ACHN (cell line): Measurements from ENCODE around the gene IMPG1.
A peak's percentile ranks its signal among the peaks of the same experiment; 100 is the strongest.

Experiments used
- DNase-seq: peaks from one replicate; pipeline ENCODE4 v3.0.0-alpha.2; 2015
- in situ Hi-C: cut with HindIII; loops from 2 replicates; pipeline ENCODE4 v1.10.0; 2017; ENCODE audit warnings: low sequenced_read_pairs, low pct_ligation_motif_present, low pct_unique_long_range_greater_than_20kb

Gene IMPG1, protein sequence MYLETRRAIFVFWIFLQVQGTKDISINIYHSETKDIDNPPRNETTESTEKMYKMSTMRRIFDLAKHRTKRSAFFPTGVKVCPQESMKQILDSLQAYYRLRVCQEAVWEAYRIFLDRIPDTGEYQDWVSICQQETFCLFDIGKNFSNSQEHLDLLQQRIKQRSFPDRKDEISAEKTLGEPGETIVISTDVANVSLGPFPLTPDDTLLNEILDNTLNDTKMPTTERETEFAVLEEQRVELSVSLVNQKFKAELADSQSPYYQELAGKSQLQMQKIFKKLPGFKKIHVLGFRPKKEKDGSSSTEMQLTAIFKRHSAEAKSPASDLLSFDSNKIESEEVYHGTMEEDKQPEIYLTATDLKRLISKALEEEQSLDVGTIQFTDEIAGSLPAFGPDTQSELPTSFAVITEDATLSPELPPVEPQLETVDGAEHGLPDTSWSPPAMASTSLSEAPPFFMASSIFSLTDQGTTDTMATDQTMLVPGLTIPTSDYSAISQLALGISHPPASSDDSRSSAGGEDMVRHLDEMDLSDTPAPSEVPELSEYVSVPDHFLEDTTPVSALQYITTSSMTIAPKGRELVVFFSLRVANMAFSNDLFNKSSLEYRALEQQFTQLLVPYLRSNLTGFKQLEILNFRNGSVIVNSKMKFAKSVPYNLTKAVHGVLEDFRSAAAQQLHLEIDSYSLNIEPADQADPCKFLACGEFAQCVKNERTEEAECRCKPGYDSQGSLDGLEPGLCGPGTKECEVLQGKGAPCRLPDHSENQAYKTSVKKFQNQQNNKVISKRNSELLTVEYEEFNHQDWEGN

DNA sequence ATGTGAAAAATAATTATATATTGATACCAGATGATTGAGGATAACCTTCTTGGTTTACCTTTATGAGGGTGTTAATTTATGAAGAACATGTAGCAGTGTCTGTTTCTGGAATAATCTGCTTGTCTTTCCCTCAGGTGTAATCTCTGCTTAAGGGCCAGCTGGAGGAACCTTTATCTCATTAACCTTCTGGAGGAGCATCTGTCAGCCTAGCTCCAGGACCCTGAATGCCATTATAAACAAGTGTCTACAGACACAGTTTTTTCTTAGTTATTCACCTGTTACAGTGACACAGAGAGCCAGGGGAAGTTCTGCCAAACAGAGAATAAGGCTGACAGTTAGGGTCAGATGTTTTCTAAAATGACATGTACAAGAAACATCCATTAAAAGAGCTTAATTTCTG lies at the start of gene IMPG1:
TSS of gene IMPG1 (minus strand) at position 101 of the 400 bp plus-strand sequence. CDS start 174 bp downstream, outside the sequence.
- in situ Hi-C loops: no loop called here

DNA sequence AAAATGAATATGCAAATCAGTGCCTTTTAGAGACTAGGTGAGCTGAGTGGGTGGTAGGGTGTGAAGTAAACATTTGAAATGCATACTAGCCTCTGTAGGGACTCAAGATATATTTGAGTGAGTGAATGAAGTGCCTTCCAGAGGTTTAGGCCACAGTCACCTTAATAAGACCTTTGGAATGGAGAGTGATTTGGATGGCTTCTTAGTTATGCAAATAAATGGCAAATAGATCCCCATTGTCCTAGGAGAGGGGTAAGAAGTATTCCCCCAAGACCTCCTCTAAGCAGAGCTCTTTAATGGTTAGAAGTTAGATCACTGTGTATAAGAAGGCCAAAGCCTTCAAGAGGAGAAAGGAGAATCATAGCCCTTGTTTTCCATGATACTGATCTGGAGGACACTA lies 47.8 kb upstream of the IMPG1 start:
- no peak for DNase-seq
- in situ Hi-C loops: no loop called here

More for the DNA sequence above, at the start of gene IMPG1:
- no peak for DNase-seq

DNA sequence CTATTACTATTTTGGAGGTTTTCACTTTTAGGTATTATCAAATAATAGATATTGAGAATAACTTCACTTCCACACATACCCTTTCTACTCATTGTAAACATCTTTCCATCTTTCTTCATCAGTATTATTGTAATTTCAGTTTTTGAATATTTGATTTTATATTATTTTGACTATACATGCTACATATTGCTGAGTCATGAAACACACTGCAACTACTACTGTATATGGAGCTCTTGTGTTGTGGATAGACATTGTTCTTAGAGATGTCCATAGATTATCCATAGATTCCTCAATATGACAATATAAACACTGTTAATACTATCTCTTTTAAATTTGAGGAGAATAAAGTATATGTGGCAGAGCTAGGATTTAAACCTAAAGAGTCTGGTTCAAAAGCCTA lies 819 bp upstream of the IMPG1 start:
- no peak for DNase-seq
- in situ Hi-C loops: no loop called here

DNA sequence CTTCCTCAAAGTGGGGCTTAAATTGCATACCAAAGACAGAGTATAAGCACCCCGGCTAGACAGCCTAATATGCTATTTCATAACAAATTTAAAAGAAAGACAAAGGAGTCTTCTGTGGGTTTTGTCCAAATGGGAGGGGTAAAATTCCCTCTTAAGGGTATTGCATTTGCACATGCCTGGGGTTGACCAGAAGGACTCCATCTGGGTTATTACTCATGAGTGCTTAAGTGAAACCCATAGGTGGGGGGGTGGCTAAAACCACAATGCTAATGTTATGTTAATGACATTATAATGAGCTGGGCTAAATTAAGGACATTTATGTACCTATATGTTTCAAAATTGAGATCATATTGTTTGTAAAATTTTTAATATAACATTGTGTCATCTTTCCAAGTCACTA lies 15.0 kb downstream of the IMPG1 start:
- in situ Hi-C loops: no loop called here
- no peak for DNase-seq

DNA sequence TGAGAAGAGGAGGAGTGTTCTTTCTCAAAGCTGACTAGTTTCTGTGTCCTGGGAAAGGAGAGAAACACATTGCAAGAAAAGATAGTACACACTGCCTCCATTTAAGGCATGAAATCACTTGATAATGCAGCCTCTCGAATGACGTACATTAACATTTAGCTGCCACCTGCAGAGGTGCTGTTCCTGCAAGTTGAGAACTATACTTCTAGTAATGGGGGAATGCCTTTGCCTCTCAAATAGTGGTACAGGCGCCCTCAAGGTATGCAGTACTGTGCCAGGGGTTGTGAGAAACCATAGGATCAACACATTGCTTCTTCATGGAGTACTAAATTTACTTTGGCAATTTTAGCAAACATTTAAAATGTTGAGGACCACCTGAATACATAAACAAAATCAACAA lies 20.1 kb downstream of the IMPG1 start:
- DNase-seq: no peak
- in situ Hi-C loops: no loop called here

DNA sequence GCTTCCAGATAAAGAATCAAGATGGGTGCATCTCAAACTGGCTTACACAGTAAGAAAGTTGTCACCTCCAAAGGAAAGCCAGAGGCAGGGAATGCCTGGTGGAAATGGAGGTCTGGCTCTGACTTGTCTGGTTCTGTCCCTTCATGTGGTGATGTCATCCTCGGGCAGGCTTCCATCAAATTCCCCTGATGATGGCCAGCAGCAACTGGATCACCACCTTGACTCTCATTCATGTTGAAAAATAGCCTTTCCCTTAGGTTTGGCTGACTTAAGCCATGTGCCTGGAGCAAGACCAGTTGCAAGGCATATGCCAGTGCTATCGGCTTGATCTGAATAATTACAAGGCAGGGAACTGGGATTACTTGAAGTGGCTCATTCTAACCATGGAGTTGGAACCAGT lies 28.8 kb downstream of the IMPG1 start:
- in situ Hi-C loops: no loop called here
- DNase-seq: no peak

DNA sequence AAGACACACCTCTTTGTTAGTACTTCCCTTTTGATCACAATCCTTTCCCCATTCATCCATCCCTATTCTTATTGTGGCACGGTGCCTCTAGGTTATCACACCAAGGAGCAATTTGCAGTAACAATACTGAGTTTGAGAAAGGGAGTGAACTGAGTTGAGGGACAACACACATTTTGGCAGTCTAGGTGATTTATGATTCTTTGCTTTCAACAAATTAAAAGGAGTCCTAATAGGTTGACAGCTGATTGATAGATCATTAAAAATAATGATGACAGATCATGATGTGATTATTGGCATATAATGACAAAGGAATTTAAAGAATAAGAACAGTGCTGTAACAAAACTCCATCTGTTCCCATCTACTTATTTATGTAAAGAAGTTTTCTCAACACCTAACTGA lies 36.7 kb downstream of the IMPG1 start:
- DNase-seq: no peak
- in situ Hi-C loops: no loop called here

DNA sequence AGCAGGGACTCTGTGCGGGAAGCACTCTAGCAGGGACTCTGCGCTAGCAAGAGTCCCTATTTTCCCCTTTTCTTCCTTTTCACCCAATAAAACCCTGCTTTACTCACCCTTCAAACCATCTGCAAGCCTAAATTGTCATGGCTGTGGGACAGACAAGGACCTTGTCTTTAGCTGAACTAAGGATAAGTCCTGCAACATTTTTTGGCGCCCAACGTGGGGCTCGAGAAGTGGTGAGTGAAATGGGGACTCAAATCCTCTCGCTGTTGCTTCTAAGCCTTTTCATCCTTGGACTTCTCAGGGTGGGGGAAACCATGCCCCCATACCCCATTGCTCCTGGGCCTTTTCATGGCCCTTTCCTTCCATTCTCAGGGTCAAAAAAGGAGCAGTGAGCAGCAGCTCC lies 46.4 kb downstream of the IMPG1 start:
- in situ Hi-C loops: no loop called here
- DNase-seq: peak; percentile 4

DNA sequence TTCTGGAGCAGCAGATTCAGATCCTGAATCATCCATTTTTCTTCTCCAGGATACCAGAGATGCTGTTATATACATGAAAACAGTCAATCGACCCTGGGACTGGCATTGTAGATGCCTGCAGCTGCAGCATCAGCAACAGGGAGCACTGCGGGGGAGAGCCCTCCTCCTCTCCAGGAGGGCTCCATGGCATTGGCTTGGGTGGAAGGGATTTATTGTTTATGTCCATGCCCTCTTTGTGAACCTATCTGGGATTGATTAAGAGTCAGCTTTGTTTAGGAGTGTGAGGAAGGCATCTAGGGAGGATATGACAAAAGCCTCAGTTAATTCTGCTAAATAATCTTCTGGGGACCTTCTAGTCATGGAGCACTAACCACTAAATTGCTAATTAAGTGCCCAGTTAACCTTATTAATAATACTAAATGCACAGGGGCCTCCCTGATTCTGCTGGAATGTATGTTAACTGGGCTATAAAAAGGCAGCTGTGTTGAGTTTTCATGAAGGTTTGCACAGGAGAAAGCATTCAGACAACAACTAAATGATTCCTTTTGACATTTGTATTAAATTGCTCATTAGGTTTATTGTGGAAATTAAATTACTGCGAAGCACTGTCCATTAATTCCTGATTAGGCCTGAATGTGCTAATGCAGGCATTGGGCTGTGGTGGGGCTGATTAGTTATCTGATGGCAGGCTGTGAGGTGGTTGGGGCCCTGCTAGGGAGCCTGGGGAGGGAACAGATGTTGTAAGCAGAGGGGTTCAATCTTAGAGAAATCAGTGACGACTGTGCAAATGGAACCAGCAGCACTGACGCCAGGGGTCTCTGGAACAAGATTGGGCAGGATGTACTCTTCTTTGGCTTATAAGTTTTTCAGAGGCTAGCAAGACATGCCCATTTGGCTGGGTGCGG lies 57.6 kb downstream of the IMPG1 start:
- in situ Hi-C loops: no loop called here
- no peak for DNase-seq

DNA sequence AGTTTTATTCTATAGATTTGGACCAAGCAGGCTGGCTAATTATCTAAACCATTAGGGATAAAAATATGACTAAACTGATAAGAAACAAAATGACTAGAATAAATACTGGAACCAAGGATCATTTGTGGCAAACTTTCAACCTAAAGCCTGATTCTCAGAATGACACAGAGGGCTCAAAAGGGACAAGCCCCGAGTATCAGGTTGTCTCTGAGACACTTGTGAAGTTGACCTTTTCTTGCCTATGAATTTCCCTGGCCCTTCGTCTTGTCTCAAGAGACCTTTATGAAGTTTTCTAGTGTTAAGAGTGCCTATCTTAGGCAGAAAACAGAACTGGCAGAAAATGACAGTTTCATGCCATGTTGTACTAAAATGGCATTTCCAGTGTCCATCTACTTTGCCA lies 68.3 kb downstream of the IMPG1 start:
- no peak for DNase-seq
- in situ Hi-C loops: no loop called here

DNA sequence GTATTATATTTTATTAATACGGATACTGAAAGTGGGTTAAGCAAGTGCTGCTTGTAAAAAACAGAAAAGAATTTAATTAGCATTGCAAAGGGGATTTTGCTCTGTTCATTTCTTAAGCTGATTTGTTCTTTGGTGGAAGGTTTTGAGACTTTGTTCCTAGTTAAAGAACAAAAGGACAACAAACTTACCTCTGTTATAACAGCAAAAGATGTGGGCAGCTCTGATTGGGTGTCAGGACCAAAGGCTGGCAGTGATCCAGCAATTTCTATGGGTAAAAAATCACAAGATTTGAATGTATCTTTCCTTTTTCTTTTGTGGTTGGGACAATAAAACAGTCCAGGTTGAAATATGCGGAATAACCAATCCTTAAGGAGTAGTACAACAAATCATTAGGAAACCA lies 68.8 kb downstream of the IMPG1 start:
- in situ Hi-C loops: no loop called here

DNA sequence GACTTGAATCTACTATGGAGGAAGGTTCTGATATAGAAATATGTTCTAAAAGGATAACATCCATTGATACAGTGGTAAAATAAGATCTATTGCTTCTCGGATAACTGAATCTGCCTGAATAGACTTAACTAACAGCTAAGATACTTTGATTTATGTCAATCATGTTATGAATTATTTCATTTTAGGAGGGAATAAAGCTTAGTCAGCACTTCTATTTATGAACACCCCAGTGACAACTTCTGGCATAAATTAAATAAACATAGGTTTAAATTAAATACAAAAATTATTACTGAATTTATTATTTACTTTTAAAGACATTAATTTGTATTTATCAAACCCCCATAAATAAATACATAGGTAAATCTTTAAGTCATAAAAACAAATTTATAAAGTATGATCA lies 69.3 kb downstream of the IMPG1 start:
- no peak for DNase-seq
- in situ Hi-C loops: no loop called here

More for the DNA sequence above, 68.8 kb downstream of the IMPG1 start:
- DNase-seq: no peak

DNA sequence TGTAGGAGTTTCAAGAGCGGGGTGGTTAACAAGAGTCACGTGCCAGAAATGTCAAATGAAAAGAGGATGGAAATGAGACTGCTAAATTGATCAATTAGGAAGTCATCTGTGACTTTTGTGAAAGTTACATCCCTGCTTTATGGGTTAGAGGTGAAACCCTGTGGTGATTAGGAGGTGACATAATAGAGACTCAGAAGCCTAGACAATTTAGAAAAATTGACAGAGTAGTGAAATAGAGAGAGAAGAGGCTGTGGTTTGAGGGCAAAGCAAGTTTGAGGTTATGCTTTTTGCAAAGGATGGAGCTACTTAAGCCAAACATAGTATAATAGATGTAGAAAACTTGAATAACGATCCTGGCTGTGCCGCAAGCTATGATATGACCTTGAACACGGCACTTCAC lies 71.8 kb downstream of the IMPG1 start:
- no peak for DNase-seq
- in situ Hi-C loops: no loop called here

DNA sequence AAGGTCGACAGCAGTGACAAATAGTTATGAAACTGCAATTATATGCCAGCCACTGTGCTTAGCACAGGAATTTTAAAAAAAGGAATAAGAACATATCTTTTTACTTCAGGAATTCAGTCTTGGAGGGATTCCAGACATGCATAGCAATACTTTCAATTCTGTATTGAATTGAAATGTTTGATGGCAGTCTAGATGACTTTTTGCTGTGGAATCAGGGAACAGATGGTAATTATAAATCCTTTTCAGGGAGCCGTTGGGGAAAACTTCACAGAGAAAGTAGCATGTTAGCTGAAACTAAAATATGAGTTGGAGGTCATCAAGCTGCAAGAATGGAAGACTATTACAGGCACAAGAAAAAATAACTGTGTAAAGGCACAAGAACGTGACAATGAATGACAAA lies 74.8 kb downstream of the IMPG1 start:
- in situ Hi-C loops: no loop called here
- no peak for DNase-seq

DNA sequence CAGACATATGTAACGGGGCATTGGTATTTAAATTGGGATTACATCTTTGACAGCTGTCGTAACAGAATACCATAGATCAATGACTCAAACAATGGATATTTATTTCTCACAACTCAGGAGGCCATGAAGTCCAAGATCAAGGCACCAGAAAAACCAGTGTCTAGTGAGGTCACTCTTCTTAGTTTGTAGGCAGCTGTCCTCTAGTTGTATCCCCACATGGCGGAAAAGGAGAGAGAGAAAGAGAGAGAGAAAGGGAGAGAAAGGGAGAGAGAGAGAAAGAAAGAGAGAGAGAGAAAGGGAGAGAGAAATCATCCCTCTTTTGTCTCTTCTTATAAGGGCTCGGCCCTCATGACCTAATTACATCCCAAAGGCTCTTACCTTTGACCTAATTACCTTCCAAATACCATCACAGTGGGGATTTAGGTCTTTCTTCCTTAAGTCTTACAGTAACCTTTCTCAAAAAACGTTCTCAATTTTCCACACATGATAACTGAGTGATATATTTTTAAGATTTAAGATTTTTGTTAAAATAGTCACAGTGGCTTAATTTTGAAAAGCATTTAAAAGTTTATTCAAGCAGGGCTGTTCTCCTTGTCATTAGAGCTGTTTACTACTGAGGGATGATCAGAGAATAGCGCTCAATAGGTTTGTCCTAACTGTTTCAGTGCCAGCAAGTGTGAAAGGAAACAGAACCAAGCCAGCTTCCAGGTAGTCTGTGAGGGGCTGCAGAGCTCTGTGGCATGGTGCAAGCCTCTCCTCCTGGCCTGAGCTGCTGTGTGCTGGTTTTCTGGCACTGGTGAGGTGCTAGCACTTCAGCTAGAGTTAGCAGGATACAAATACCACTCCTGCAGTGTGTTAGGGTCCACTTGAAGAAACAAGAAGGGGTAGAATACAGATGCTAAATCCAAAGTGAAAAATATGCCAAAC lies 79.0 kb downstream of the IMPG1 start:
- in situ Hi-C loops: no loop called here
- no peak for DNase-seq

DNA sequence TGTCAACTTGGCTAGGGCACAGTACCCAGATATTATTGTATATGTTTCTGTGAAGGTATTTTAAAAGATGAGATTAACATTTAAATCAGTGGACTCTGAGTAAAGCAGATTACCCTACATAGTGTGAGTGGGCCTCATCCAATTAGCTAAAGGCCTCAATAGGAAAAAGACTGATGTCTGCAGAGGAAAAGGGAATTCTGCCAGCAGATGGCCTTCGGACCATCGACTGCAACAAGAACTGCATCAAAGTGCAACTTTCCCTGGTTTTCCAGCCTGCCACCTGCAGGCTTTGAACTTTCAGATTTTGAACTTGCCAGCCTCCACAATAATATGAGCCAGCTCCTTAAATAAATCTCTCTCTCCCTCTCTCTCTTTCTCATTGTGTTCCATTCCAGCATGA lies 80.5 kb downstream of the IMPG1 start:
- in situ Hi-C loops: no loop called here
- no peak for DNase-seq

DNA sequence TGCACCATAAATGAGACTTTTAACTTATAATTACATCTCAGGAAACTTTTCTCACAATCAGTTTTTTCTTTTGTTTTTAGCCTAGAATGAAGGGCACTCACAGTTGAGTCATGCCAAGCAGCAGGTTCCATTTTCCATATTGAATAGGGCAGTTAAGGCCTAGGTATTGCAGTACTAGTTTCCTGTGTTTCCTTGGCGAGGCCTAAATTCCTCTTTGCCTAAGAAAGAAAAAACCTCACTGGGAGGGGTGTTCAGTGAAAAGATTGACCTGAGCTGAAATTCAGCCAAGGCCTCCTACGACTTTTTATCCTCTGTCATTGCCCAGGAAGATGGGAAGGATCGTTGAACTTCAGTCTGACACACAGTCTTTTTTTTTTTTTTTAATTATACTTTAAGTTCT lies 85.5 kb downstream of the IMPG1 start:
- in situ Hi-C loops: no loop called here

DNA sequence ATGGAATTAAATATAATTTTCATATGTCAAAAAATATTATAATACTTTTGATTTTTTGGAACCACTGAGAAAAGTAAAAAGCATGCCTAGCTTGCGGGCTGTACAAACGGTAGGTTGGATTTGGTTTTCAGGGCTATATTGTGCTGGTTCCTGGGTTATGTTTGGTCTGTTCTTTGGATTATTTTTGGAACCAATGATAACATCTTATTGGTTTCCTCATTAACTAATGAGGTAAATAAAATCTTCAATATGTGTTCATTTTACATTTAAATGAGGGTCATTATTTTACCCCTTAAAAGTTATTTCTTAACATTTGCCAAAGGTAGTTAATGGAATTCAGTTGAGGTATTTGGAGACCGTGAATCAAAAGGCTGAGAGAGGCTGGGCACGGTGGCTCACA lies 96.6 kb downstream of the IMPG1 start:
- no peak for DNase-seq
- in situ Hi-C loops: no loop called here

More for the DNA sequence above, 85.5 kb downstream of the IMPG1 start:
- no peak for DNase-seq
